T-cell (primary cell): ENCODE measurements around the gene KIF4B. TPM values are rescaled to one million over a fixed set of nuclear protein-coding genes. Genes with fewer than 3 reads are reported as not detected.

Experiments used
- ATAC-seq, 4 experiments: fragments of 200-7000 bp in 3 of 4; fragments of 150-1000 bp in 1 of 4; cut with Tn5 transposase; replicated peaks in 1 of 4; 1 replicate in 3 of 4; 2 replicates in 1 of 4; pipeline ENCODE4 v1.10.0; 2021; ENCODE audit warnings: moderate library complexity in 3 of 4, mild to moderate bottlenecking in 2 of 4, moderate number of reproducible peaks in 1 of 4
- CTCF ChIA-PET, 2 donors: fragments of 300-600 bp; sonication (Branson Sonifier 250); formaldehyde crosslinking; loops; one replicate each; lab custom pipeline; 2022; ENCODE audit warnings: antibody characterized with exemption in 2 of 2; lab: Charles Lee
- POLR2A ChIA-PET, 2 donors: fragments of 300-600 bp; sonication (Branson Sonifier 250); formaldehyde crosslinking; loops; one replicate each; lab custom pipeline; 2022; ENCODE audit warnings: antibody characterized with exemption in 2 of 2; lab: Charles Lee
- DNase-seq, 35 experiments: peaks; one replicate each; pipeline versions ENCODE4 v3.0.0 to v3.0.0-alpha.2; 2013 to 2023
- H3K27ac ChIP-seq: one replicate; pipeline ENCODE4 v1.5.1; 2013; ENCODE audit warnings: low read length
- H3K27me3 ChIP-seq, 2 experiments: replicated peaks in 1 of 2; 1 replicate in 1 of 2; 2 replicates in 1 of 2; pipeline versions ENCODE4 v1.6.1 to v1.7.0; 2013; ENCODE audit warnings: low read length in 1 of 2, mixed read lengths in 1 of 2; ENCODE audit not compliant: control insufficient read depth in 2 of 2, insufficient read depth in 2 of 2; ENCODE audit errors: extremely low read depth in 1 of 2
- H3K36me3 ChIP-seq, 2 donors: 1 replicate in 1 of 2; 2 replicates in 1 of 2; pipeline versions ENCODE4 v1.6.1 to v1.7.0; 2013; ENCODE audit warnings: low read length in 1 of 2; ENCODE audit not compliant: control insufficient read depth in 2 of 2, insufficient read depth in 1 of 2; ENCODE audit errors: extremely low read depth in 1 of 2
- H3K4me1 ChIP-seq, 2 experiments: 1 replicate in 1 of 2; 2 replicates in 1 of 2; pipeline versions ENCODE4 v1.6.1 to v1.7.0; 2013; ENCODE audit warnings: low read length in 2 of 2, mixed read lengths in 1 of 2; ENCODE audit not compliant: insufficient read depth in 2 of 2, control insufficient read depth in 1 of 2; ENCODE audit errors: extremely low read depth in 1 of 2
- H3K4me3 ChIP-seq, 2 donors: 1 replicate in 1 of 2; 2 replicates in 1 of 2; pipeline versions ENCODE4 v1.5.1 to v1.7.0; 2013; ENCODE audit warnings: mild to moderate bottlenecking in 2 of 2, low read length in 1 of 2, moderate library complexity in 1 of 2; ENCODE audit not compliant: control insufficient read depth in 1 of 2; ENCODE audit errors: extremely low read depth in 1 of 2
- H3K9me3 ChIP-seq: 2 replicates; pipeline ENCODE4 v1.7.0; 2013
- H3K27ac Mint-ChIP-seq, 2 donors: one replicate each; pipeline ENCODE4 v1.8.0; 2020 to 2021; ENCODE audit warnings: mild to moderate bottlenecking in 2 of 2, mixed read lengths in 2 of 2
- H3K27me3 Mint-ChIP-seq, 2 donors: one replicate each; pipeline ENCODE4 v1.8.0; 2021 to 2022; ENCODE audit warnings: mixed read lengths in 2 of 2
- H3K36me3 Mint-ChIP-seq: one replicate; pipeline ENCODE4 v1.8.0; 2021; ENCODE audit warnings: mixed read lengths
- H3K4me1 Mint-ChIP-seq, 3 donors: one replicate each; pipeline ENCODE4 v1.8.0; 2020 to 2022; ENCODE audit warnings: mixed read lengths in 3 of 3, mild to moderate bottlenecking in 1 of 3
- H3K4me3 Mint-ChIP-seq, 3 donors: one replicate each; pipeline ENCODE4 v1.8.0; 2020 to 2022; ENCODE audit warnings: mild to moderate bottlenecking in 3 of 3, mixed read lengths in 3 of 3, moderate library complexity in 3 of 3
- H3K9me3 Mint-ChIP-seq, 3 donors: one replicate each; pipeline ENCODE4 v1.8.0; 2020 to 2022; ENCODE audit warnings: mixed read lengths in 3 of 3
- WGBS: methylation state at CpG from one replicate; pipeline ENCODE4 v1.1.5; 2013; ENCODE audit warnings: missing lambda C conversion rate; ENCODE audit not compliant: insufficient coverage; 5-methylcytosine and 5-hydroxymethylcytosine counted together
- total RNA-seq, 35 experiments: library from RNA in 6 of 35; stranded (reverse) in 6 of 35; fragments of 120-200 nt in 1 of 35; gene quantifications; one replicate each; pipeline versions ENCODE4 v1.2.1 to v1.2.4 and lab custom pipeline; 2013 to 2026

KIF4B gene
- total RNA-seq, 5 donors from 2014 or later (not counting 1 experiment from before 2014, with no cell fraction given) = not detected

- H3K27ac ChIP-seq = no peak overlapping the region
- Mint-ChIP-seq H3K27me3 (peaks cover 27 to 36% of the 10 kb centered on the region in 2 donors), H3K4me3 (no peak overlapping the region), H3K36me3 (no peaks in the 10 kb centered on the region), H3K4me1 (no peaks in the 10 kb centered on the region), H3K9me3 (peaks cover 0 to 5% (median 0%) of the 10 kb centered on the region in 3 donors), H3K27ac (no peak overlapping the region)
- no peaks in the 10 kb centered on the region for H3K9me3 ChIP-seq
- no peak for ATAC-seq
- H3K4me1 ChIP-seq = no peaks in the 10 kb centered on the region
- ChIA-PET POLR2A (no interaction called here), CTCF (no interaction called here)
- H3K36me3 ChIP-seq = no peaks in the 10 kb centered on the region
- no peak overlapping the region for H3K4me3 ChIP-seq
- peaks cover 0 to 8% of the 10 kb centered on the region in 2 experiments for H3K27me3 ChIP-seq
- DNase-seq = no peak
- 79% methylated on average over 2 of the region's 3 CpGs for WGBS
Measured at GRCh38 chr5:155010881-155011280, 2.7 kb upstream of the KIF4B start.

GRCh38 chr5:155015239-155015638 lies 1.7 kb downstream of the KIF4B start:
- DNase-seq (no peak), ATAC-seq (no peak)
- H3K4me3 ChIP-seq = no peak overlapping the region
- no peaks in the 10 kb centered on the region for H3K36me3 Mint-ChIP-seq
- no peaks in the 10 kb centered on the region for H3K9me3 ChIP-seq
- H3K4me1 Mint-ChIP-seq = no peaks in the 10 kb centered on the region
- no peaks in the 10 kb centered on the region for H3K36me3 ChIP-seq
- 41% methylated on average over 3 of the region's 6 CpGs for WGBS
- H3K27me3 ChIP-seq = peaks cover 0 to 16% of the 10 kb centered on the region in 2 experiments
- H3K27ac ChIP-seq = no peak overlapping the region
- H3K4me1 ChIP-seq = no peaks in the 10 kb centered on the region
- no peak overlapping the region for H3K27ac Mint-ChIP-seq
- H3K9me3 Mint-ChIP-seq = peaks cover 0 to 5% (median 0%) of the 10 kb centered on the region in 3 donors
- ChIA-PET POLR2A (interaction anchor here in 1 of 2 donors (0.6 kb wide), 1 partner anchor 929 kb away, joined by 3 read pairs; no protein-coding TSS in a partner anchor), CTCF (no interaction called here)
- H3K27me3 Mint-ChIP-seq = peaks cover 19 to 24% of the 10 kb centered on the region in 2 donors
- H3K4me3 Mint-ChIP-seq = no peak overlapping the region

- Histone ChIP-seq H3K4me3 (no peak overlapping the region), H3K27me3 (peaks cover 0 to 13% of the 10 kb centered on the region in 2 experiments), H3K27ac (no peak overlapping the region), H3K36me3 (no peaks in the 10 kb centered on the region), H3K4me1 (no peaks in the 10 kb centered on the region), H3K9me3 (no peaks in the 10 kb centered on the region)
- POLR2A ChIA-PET = no interaction called here
- no peaks in the 10 kb centered on the region for H3K36me3 Mint-ChIP-seq
- CTCF ChIA-PET = no interaction called here
- DNase-seq (no peak), ATAC-seq (no peak)
- H3K27ac Mint-ChIP-seq = no peak overlapping the region
- no peaks in the 10 kb centered on the region for H3K4me1 Mint-ChIP-seq
- no CpG with 5 or more reads among the region's 2 CpGs for WGBS
- H3K27me3 Mint-ChIP-seq = peaks cover 20 to 21% of the 10 kb centered on the region in 2 donors
- peaks cover 0 to 5% (median 0%) of the 10 kb centered on the region in 3 donors for H3K9me3 Mint-ChIP-seq
- H3K4me3 Mint-ChIP-seq = no peak overlapping the region
Measured at GRCh38 chr5:155017610-155018009, 4.1 kb downstream of the KIF4B start.

- Mint-ChIP-seq H3K4me3 (no peak overlapping the region), H3K4me1 (no peaks in the 10 kb centered on the region), H3K27ac (no peak overlapping the region), H3K27me3 (peaks cover 16 to 18% of the 10 kb centered on the region in 2 donors), H3K36me3 (no peaks in the 10 kb centered on the region), H3K9me3 (peaks cover 0 to 5% (median 0%) of the 10 kb centered on the region in 3 donors)
- Histone ChIP-seq H3K36me3 (no peaks in the 10 kb centered on the region), H3K4me1 (no peaks in the 10 kb centered on the region), H3K4me3 (no peak overlapping the region), H3K27ac (no peak overlapping the region), H3K27me3 (peaks cover 0 to 13% of the 10 kb centered on the region in 2 experiments), H3K9me3 (no peaks in the 10 kb centered on the region)
- DNase-seq (no peak), ATAC-seq (no peak)
- WGBS = 91% methylated on average over 11 of the region's 17 CpGs
- POLR2A ChIA-PET = no interaction called here
- CTCF ChIA-PET = no interaction called here
Measured at GRCh38 chr5:155019601-155020226, 6.2 kb downstream of the KIF4B start.

GRCh38 chr5:155021842-155022241 lies 8.3 kb downstream of the KIF4B start:
- Histone ChIP-seq H3K4me3 (no peak overlapping the region), H3K4me1 (no peaks in the 10 kb centered on the region), H3K27ac (no peak overlapping the region), H3K9me3 (no peaks in the 10 kb centered on the region), H3K27me3 (peaks cover 0 to 13% of the 10 kb centered on the region in 2 experiments), H3K36me3 (no peaks in the 10 kb centered on the region)
- Mint-ChIP-seq H3K27me3 (peaks cover 13 to 26% of the 10 kb centered on the region in 2 donors), H3K27ac (no peak overlapping the region), H3K9me3 (no peaks in the 10 kb centered on the region), H3K4me1 (no peaks in the 10 kb centered on the region), H3K36me3 (no peaks in the 10 kb centered on the region), H3K4me3 (no peak overlapping the region)
- WGBS = no CpG with 5 or more reads among the region's 5 CpGs
- CTCF ChIA-PET = no interaction called here
- POLR2A ChIA-PET = no interaction called here
- ATAC-seq = no peak
- no peak for DNase-seq

- WGBS = 81% methylated on average over 2 of the region's 3 CpGs
- DNase-seq (no peak), ATAC-seq (no peak)
- Histone ChIP-seq H3K27ac (no peak overlapping the region), H3K9me3 (no peaks in the 10 kb centered on the region), H3K36me3 (no peaks in the 10 kb centered on the region), H3K4me3 (no peak overlapping the region), H3K27me3 (peaks cover 0 to 9% of the 10 kb centered on the region in 2 experiments), H3K4me1 (no peaks in the 10 kb centered on the region)
- Mint-ChIP-seq H3K9me3 (peaks cover 2 to 3% (median 3%) of the 10 kb centered on the region in 3 donors), H3K4me1 (no peaks in the 10 kb centered on the region), H3K27ac (no peak overlapping the region), H3K27me3 (peaks cover 11 to 23% of the 10 kb centered on the region in 2 donors), H3K36me3 (no peaks in the 10 kb centered on the region), H3K4me3 (no peak overlapping the region)
- ChIA-PET POLR2A (interaction anchor here in 1 of 2 donors (0.6 kb wide), 1 partner anchor 35 kb away, joined by 6 read pairs; no protein-coding TSS in a partner anchor), CTCF (interaction anchor here in 1 of 2 donors (0.6 kb wide), 1 partner anchor 412 kb away, joined by 7 read pairs; no protein-coding TSS in a partner anchor)
Measured at GRCh38 chr5:155023320-155023719, 9.8 kb downstream of the KIF4B start.
